ENCODE data around the gene CXCL13.
"Not testable (repeated sequence)": the region's sequence is repeated elsewhere in the genome, so short reads cannot be mapped to it uniquely, and the experiment has no call there.

The CXCL13 gene

DNA sequence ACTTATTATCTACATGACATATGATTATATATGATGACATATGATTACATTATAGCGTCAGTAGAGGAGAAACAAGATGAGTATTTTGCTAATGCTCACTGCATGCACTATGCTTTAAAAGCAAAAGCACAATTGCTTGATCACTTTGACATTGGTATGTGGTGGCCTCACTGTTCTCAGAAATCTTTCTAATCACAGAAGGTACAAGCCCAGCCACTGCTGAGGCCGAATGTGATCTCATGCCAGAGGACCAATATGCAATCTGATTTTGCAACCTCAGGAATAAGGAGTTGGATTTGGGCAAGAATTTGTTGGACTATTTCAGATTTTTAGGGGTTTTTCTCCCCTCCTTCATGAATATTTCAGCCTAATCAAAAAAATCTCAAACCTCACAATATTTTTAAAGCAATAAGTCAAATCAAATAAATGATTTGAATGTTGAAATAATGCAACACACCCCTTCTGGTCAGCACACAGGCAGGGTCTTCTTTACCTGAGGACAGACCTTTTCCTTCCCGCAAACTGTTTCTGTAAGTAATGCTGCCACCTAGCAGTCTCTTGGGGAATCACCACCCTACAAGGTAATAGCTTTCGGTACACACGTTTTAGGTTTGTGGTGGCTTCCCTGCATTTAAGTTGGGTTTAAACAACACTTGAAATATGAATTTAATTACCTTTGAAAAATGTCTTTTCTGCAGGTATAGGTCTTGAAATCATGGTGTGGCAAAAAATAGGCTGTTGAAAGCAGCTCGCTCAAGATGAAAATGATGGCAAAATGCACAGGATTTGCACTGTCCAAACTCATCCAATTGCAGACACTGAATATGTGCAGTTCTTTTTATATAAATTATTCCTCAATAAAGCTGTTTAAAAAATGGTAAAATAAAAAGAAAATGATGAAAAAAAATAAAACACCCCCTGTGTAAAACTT, 4.8 kb upstream of the CXCL13 start:
- DNase-seq (ENCODE audit: extremely low read depth in 1 of 2, low read depth in 1 of 2): no peak

DNA sequence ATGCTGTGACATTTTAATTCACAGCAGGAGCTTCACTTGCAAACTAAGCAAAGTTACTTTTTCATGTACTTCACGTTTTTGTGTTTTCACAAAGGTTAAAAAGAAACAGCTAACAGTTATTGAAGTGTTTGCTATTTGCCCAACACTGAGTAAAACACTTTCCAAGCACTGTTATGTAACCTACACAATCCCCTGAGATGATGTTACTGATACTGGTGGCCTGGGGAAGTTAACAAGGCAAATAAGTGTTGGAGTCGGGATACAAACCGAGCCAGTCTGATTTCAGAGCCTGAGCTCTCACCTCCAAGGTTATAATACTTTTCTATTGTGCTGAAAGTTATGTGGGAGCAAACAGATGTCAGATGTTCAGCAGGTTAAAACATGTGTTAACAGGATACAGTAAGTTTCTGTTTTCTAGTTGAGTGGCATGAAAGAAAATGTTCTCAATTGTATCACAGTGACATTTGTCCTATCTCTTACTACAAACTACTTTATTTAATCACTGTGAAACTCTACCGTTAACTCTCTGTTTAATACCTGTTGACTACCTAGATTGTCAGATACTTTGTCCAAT, 3.9 kb upstream of the CXCL13 start:
- no peak for DNase-seq (ENCODE audit: extremely low read depth in 1 of 2, low read depth in 1 of 2)

DNA sequence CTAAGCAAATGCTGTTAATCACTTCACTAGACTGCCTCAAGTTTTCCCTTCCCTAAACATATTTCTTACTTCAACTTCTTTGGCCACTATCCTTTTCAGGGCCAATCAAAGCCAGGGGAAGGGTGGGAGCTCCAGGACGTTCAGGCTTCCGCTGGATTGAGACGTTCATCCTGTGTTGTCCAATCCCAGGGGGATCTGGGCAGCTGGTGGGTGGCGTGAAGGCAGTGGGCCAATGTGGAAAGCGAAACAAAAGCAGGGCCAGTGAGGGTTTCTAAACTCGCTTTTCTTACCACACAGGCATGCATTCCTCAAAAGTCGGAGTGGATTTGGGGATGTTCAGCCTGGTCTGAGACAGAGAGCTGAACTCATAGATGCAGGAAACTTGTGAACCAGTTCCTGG, 7.6 kb downstream of the CXCL13 start:
- no peak for DNase-seq (ENCODE audit: extremely low read depth in 1 of 2, low read depth in 1 of 2)

DNA sequence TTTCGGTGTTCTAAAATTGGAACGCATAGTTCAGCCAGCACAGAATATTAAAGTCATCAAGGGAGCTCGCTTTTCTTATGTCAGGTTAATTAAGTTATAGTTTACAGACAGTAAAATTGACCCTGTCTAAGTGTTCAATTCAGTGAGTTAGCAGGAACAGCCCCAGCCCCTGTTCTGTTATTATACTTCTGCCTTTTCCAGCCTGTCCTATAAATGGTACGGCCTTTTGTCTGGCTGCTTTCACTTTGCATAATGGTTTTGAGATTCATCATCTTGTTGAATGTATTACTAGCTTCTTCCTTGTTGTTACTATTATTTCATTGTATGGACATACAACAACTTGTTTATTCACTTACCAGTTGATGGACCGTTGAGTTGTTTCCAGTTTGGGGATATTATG, 9.5 kb downstream of the CXCL13 start:
- DNase-seq (ENCODE audit: extremely low read depth in 1 of 2, low read depth in 1 of 2): no peak

DNA sequence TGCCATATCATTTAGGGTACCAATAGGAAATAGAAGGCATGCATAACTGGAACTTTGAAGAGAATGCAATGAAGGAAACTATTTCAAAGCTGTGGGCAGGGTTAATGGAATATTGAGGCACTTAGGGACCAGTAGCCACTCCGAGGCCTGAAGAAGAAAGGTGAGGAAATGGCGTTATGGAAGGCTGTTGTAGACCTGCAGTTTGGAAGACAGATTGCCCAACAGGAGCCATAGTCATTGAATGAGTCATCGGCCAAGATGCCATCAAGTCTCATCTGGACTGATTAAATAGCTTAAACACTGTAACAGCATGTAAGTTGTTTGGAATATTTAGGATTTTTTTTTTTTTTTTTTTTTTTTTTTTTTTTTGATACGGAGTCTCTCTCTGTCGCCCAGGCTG, 11.6 kb downstream of the CXCL13 start:
- DNase-seq (ENCODE audit: extremely low read depth in 1 of 2, low read depth in 1 of 2): no peak

DNA sequence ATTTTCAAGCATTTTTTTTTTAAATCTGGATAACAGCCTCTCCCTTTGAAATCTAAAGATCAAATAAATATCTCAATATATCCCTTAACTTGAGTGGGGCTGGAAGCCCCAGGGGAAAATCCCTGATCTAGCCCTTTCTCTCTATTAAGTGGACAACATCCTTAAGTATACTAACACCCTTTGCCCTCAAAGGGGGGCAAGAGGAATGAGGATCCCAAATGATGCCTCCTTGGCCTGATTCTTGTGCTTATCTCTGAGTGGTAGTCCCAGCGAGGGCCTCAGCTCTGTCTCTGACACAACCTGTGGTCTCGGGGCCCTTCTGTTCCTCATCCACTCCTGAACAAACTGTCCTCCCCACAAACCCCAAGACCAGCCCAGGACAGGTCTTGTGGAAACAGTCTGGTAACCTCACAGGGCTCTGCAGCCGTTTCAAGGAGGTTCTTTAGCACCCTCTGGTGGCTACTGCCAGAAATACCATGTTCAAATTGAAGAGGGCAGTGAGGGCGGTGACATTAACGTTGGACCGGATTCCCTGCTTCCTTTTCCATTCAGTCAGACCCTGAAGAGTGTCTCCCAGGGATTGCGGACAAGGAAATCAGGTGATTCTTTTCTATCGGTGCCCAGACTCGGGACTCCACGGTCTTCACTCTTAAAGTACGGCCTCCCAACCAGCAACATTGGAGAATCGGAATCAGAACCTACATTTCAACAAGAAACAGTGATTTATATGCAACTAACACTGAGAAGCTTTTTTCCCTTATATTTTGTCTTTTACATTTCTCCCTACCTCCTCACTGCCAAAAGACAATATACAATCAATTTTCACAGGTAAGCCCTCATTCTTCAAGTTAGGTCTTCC, 13.0 kb downstream of the CXCL13 start:
- peak; percentile 6 to 18 for DNase-seq (ENCODE audit: extremely low read depth in 1 of 2, low read depth in 1 of 2)

DNA sequence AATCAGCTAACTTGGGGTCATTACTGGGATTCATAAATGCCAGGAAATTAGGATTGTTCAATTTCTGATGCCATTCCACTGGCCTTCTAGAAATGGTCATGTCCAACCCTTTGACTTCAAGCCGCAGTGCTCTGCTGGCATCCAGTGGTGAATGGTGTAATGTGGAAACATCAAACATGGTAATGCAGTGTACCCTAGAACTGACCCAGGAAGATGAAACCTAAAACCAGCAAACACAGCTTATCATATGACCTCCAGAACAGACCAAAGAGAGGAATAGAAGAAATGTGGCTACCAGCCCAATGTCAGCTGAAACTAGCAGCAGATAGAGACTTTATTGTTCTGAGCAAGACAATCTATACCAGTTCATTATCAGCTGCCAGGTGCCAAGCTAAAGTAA, 13.8 kb downstream of the CXCL13 start:
- no peak for DNase-seq (ENCODE audit: extremely low read depth in 1 of 2, low read depth in 1 of 2)

DNA sequence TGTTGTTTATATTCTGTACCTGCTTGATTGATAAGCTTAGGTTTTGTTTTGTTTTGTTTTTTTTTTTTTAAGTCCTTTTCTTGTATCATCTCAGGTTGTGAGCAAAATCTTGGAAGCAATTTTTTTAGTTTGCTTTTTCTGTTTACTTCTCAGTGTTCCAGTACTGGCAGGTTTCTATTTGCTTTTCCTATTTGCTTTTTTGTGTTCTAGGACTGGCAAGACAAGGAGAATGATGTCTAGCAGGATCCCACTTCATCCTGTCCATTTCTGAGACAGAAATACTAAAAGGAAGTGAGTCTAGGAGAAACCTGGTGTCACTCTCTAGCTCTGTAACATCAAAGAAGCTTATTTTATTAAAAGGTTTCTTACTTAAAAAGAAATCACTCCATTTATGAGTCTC, 15.6 kb downstream of the CXCL13 start:
- no peak for DNase-seq (ENCODE audit: extremely low read depth in 1 of 2, low read depth in 1 of 2)

DNA sequence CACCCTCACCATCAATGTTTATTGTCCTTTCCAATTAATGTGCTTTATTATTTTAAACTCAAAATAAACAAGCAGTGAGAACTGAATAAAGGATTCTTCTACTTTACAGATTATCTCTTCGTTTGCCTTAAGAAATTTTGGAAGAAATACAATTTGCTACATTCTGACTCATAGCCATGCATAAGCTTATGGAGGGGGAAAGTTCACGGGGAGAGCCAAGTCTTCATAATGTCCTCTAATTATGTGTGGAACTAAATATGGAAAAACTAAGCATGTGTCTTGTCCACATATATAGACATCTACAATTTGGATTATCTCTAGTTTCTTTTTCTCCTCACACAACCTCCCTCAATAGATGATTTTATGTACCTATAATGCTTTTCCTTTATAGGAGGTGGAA, 17.5 kb downstream of the CXCL13 start:
- DNase-seq (ENCODE audit: extremely low read depth in 1 of 2, low read depth in 1 of 2): no peak

DNA sequence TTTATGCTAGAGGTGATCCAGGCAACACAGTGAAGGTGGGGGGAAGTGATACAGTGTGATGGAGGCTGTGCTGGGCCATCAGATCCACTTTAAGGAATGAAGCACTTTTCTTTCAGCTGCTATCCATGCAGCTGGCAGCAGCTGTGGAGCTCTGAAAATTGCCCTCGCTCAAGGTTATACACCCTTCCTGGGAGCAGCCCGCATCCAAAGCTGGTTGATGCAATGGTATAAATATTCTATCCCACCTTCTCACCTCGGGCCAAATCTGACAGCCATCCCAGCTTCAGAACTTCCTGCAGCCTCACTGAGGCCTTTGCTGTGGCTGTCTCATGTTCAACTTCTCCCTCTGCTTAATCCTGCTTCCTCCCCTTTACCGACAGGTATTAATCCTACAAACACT, 18.6 kb downstream of the CXCL13 start:
- no peak for DNase-seq (ENCODE audit: extremely low read depth in 1 of 2, low read depth in 1 of 2)

DNA sequence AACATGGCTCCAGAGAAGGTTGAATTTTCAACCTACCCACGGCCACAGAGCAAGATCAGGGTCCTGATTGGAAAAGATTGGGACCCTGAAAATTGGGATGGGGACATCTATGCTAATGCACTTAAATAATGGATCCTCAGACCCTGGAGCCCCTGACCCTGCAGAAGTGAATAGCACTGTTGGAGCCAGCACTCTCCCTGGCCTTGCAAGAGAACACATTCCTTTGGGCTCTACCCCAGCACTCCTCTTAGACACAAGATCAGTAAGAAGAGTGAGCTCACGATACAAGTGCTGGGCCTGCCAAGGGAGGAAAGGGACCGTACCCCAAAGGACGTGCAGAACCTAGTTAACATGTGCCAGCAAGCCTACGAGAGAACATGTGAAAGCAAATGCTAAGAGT, 19.9 kb downstream of the CXCL13 start:
- no peak for DNase-seq (ENCODE audit: extremely low read depth in 1 of 2, low read depth in 1 of 2)

DNA sequence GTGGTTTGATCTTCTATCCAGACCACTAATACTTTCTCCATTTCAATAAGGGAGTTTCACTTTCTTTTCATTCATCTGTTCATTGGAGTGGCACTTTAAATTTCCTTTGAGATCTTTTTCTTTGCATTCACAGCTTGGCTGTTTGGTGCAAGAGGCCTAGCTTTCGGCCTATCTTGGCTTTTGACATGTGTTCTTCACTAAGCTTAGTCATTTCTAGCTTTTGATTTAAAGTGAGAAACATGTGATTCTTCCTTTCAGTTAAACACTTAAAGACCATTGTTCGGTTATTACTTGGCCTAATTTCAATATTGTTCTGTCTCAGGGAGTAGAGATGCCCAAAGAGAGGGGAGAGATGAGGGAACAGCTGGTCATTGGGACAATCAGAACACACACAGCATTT, 24.3 kb downstream of the CXCL13 start:
- DNase-seq (ENCODE audit: extremely low read depth in 1 of 2, low read depth in 1 of 2): no peak

DNA sequence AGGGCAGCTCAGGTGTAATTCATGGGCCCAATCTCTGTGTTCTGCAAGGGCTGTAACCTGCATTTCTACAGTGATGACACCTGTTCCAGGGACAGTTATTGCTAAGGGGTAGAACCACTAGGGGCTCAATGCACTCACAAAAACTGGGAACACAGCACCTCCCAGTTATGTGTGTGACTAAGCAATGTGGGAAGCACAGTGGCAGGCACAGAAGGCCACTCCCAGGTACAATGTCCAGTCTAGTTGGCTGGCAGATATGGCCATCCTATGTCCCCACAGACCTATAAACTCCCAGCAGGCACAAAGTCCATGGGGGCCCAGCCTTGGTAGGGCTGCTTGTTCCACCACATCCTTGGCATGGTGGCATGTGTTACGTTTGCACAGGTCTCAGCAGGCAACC, 25.7 kb downstream of the CXCL13 start:
- no peak for DNase-seq (ENCODE audit: extremely low read depth in 1 of 2, low read depth in 1 of 2)

DNA sequence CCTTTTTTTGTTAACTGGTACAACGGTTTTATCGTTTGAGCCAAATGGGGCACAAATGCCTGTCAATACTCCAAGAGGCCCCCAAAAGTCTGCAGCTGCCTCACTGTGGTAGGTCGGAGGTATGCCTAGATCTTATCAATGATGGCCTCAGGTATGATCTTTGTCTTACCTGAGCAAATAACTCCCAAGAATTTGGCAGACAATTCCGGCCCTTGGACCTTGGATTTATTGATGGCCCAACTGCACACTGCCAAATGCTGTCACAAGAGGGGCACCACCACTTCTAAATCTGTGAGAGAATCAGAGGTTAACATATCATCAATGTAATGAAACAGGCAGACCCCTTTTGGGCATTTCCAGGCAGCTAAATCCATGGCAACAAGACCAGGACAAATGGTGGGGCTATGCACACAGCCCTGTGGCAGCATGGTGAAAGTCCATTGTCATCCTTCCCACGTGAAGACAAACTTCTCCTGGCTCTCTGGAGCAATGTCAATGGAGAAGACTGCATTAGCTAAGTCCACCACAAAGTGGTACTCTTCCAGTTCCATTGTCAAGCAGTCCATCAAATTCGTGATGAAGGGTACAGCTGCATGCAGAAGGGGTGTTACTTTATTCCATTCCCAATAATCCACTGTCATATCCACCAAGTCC, 28.6 kb downstream of the CXCL13 start:
- DNase-seq (ENCODE audit: extremely low read depth in 1 of 2, low read depth in 1 of 2): no peak

DNA sequence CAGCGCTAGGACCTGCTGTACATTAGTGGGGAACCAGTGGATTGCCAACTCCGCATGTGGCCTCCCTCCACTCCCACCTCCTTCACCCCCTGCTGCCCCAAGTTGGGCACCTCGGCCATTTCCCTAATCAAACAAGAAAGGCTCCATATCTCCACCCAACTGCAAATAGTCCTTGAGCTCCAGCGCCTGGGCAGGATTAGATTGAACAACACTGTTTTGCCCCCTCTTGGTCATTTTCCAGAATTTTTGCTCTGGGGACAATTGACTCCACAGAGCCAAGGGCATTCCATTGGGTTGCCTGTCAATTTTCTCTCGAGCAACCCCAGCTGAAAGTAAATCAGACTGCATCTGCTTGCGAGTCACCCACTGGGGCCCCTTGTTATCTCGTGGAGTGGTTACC, 29.6 kb downstream of the CXCL13 start:
- no peak for DNase-seq (ENCODE audit: extremely low read depth in 1 of 2, low read depth in 1 of 2)

DNA sequence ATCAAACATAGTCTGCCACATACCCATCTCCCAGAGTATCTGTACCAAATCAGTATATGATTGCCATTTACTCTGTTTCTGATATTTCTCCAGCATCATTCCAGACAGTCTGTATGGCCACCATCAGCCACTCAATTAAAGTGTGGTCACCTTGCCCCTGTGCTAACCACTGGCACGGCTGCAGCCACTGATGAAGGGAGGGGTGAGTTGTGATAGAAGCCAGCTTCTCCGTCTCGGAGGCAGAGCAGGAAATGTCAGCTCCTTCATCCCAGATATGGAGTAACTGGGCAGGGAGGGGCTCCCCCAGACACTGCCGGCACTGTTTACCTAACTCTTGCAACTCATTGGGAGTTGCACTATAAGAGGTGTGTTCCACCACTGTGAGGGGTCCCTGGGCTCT, 30.3 kb downstream of the CXCL13 start:
- DNase-seq (ENCODE audit: extremely low read depth in 1 of 2, low read depth in 1 of 2): no peak

DNA sequence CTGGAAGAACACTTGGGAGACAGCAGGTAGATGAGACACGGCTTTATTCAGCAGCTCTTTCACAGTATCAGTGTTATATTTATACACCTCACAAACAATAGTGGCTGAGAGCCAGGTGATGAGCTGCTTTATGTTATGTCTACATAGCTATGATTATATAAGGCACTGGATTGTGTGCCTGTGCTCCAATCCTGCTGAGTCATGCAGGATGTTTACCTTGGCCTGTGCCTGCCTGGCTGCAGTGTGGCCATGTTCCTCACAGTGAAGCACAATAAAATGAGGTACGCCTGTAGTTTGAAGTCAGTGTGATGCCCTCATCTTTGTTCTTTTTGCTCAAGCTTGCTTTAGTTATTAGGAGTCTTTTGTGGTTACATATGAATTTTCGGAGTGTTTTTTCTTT, 31.3 kb downstream of the CXCL13 start:
- no peak for DNase-seq (ENCODE audit: extremely low read depth in 1 of 2, low read depth in 1 of 2)

DNA sequence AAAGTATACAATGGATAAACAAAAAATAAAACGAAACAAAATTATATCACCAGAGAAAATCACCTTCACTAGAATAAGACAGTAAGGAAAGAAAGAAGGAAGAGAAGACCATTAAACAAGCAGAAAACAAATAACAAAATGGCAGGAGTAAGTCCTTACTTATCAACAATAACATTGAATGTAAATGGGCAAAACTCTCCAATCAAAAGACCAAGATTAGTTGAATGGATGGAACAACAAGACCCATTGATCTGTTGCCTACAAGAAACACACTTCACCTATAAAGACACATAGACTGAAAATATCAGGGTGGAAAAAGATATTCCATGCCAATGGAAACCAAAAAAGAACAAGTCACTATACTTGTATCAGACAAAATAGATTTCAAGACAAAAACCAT, 38.4 kb downstream of the CXCL13 start:
- DNase-seq (ENCODE audit: extremely low read depth in 1 of 2, low read depth in 1 of 2): not testable (repeated sequence)

DNA sequence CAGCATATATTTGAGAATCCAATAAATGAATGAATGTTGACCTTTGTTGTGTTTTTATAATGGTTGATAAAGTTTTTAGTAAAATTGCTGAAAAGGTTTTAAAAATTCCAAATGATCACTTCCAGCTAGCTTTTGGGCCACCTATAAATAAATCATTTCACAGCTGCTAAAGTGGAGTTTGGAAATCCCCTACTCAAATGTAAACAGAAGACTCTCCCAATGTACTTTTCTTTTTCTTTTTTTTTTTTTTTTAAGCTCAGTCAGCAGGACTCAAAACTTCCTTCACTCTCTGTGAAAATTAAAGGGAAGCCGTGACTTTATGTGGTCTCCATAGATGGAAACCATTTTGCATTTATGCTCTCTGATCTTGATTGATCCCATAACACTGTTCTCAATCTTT, 45.2 kb downstream of the CXCL13 start:
- DNase-seq (ENCODE audit: extremely low read depth in 1 of 2, low read depth in 1 of 2): no peak

DNA sequence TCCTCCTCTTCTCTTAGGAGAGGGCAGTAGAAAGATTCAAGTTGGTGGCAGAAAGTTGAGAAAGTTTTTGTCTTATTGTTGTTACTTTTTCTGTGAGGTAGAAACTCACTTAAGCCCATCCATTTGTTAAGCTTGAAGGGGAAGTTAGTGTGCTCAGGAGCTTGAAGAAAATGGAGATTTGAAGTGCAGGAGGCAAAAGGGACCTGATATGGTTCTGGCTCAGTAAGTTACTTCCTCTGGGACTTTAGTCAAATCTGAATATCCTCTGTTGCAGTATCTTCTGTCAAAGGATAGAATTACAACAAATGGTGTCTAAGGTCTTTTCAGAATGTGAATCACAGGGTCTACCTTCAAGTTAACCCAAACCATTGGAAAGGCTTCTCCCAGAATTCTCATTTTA, 46.2 kb downstream of the CXCL13 start:
- DNase-seq (ENCODE audit: extremely low read depth in 1 of 2, low read depth in 1 of 2): no peak

DNA sequence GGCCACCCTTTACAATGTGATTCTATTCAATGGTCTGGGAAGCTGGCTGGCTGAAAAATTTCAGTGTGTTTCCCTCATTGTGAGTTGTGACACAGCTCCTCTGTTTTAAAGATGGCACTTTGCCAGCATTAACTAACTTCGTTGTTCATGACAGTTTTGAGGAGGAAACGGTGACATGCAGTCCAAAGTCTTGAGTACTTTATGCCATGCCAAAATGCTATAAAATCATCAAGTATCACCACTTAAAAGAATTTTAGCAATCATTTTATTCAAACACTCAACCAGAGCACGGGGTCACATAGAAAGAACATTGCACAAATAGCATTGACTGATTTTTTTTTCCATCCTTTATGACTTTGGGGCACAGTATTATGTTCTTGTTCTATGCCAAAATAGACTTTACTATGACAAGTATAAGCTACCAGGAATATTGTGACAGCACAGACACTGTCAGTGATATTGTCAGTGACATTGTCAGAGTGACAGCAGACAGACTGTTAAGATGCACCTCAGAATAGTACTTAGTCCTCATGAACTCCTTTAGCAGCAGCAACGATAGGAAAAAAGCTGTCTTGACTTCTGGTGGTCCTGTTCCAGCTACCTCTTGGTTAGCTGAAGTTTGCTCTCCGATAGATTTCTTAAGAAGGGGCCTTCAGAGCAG, 46.7 kb downstream of the CXCL13 start:
- DNase-seq (ENCODE audit: extremely low read depth in 1 of 2, low read depth in 1 of 2): no peak

Data from activated CD8-positive, alpha-beta memory T cell treated with anti-CD3 and anti-CD28 coated beads for 1 hour (primary cell).